ENCODE results near the gene ZNF568.

ZNF568 gene

DNA sequence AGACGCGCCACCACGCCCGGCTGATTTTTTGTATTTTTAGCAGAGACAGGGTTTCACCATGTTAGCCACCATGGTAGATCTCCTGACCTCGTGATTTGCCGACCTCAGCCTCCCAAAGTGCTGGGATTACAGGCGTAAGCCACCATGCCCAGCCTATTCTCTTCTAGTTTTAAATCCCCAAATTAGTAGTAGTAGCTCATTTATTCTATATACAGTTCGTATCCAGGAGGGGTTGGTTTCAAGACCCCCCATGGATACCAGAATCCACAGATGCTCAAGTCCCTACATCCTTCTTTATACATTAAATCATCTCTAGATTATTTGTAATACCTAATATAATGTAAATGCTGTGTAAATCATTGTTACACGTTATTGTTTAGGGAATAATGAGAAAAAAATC is 2.0 kb downstream of the ZNF568 start:
- no peaks in the 10 kb centered on the region for H3K27me3 ChIP-seq (ENCODE audit: insufficient read depth, low read length, poor library complexity, severe bottlenecking)
- no peaks in the 10 kb centered on the region for H3K79me2 ChIP-seq (ENCODE audit: insufficient read depth, low read length)
- H3K4me1 ChIP-seq (ENCODE audit: insufficient read depth, low read length, poor library complexity, severe bottlenecking) = peaks cover 13% of the 10 kb centered on the region
- H3K9ac ChIP-seq (ENCODE audit: low read depth, low read length, poor library complexity, severe bottlenecking) = no peak overlapping the region
- H2AFZ ChIP-seq (ENCODE audit: low read length) = no peak overlapping the region
- no peak overlapping the region for H3K4me2 ChIP-seq (ENCODE audit: low read depth, low read length, poor library complexity, severe bottlenecking)
- no peak overlapping the region for H3K4me3 ChIP-seq (ENCODE audit: low read length, poor library complexity, severe bottlenecking)
- no peaks in the 10 kb centered on the region for H4K20me1 ChIP-seq (ENCODE audit: insufficient read depth, low read length, poor library complexity, severe bottlenecking)
- no peaks in the 10 kb centered on the region for H3F3A ChIP-seq (ENCODE audit: low read depth)
- no peaks in the 10 kb centered on the region for H3K36me3 ChIP-seq (ENCODE audit: insufficient read depth, low read length)
- no peaks in the 10 kb centered on the region for H3K9me2 ChIP-seq (replicated peaks; ENCODE audit: low read depth, low read length)
- no peaks in the 10 kb centered on the region for H3K9me3 ChIP-seq (ENCODE audit: insufficient read depth, low read depth, low read length)
- TF ChIP-seq CTCF (conservative IDR thresholded peaks at IDR 0.05; ENCODE audit: low read length) (no peak), EZH2phosphoT487 (IDR thresholded peaks at IDR 0.05; ENCODE audit: borderline replicate concordance) (no peak)

DNA sequence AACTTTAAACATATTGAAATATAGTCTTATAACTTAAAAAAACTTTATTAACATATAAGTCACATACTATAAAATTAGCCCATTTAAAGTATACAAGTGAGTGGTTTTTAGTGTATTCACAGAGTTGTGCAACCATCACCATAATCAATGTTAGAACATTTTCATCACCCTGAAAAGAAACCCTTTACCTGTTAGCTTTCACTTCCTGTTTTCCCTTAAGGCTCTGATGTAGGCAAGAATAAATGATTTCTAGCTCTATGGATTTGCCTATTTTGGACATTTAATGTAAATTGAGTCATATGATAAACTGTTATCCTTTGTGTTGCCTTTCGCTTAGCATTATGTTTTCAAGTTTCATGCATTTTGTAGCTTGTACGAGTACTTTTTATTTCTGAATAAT is 15.6 kb downstream of the ZNF568 start:
- no peak overlapping the region for H3K4me2 ChIP-seq (ENCODE audit: low read depth, low read length, poor library complexity, severe bottlenecking)
- H3K9me3 ChIP-seq (ENCODE audit: insufficient read depth, low read depth, low read length) = no peaks in the 10 kb centered on the region
- TF ChIP-seq EZH2phosphoT487 (IDR thresholded peaks at IDR 0.05; ENCODE audit: borderline replicate concordance) (no peak), CTCF (conservative IDR thresholded peaks at IDR 0.05; ENCODE audit: low read length) (no peak)
- H3K27me3 ChIP-seq (ENCODE audit: insufficient read depth, low read length, poor library complexity, severe bottlenecking) = no peaks in the 10 kb centered on the region
- no peaks in the 10 kb centered on the region for H4K20me1 ChIP-seq (ENCODE audit: insufficient read depth, low read length, poor library complexity, severe bottlenecking)
- no peaks in the 10 kb centered on the region for H3F3A ChIP-seq (ENCODE audit: low read depth)
- no peak overlapping the region for H3K9ac ChIP-seq (ENCODE audit: low read depth, low read length, poor library complexity, severe bottlenecking)
- H3K79me2 ChIP-seq (ENCODE audit: insufficient read depth, low read length) = no peaks in the 10 kb centered on the region
- H3K36me3 ChIP-seq (ENCODE audit: insufficient read depth, low read length) = peaks cover 1% of the 10 kb centered on the region; the same call in 1 of the 2 replicates
- H3K4me3 ChIP-seq (ENCODE audit: low read length, poor library complexity, severe bottlenecking) = no peak overlapping the region
- H3K9me2 ChIP-seq (replicated peaks; ENCODE audit: low read depth, low read length) = no peaks in the 10 kb centered on the region
- no peak overlapping the region for H2AFZ ChIP-seq (ENCODE audit: low read length)
- no peaks in the 10 kb centered on the region for H3K4me1 ChIP-seq (ENCODE audit: insufficient read depth, low read length, poor library complexity, severe bottlenecking)

- Histone ChIP-seq H3K79me2 (ENCODE audit: insufficient read depth, low read length) (no peaks in the 10 kb centered on the region), H3K9me2 (replicated peaks; ENCODE audit: low read depth, low read length) (no peaks in the 10 kb centered on the region), H3K4me2 (ENCODE audit: low read depth, low read length, poor library complexity, severe bottlenecking) (no peak overlapping the region), H2AFZ (ENCODE audit: low read length) (no peak overlapping the region), H3K9ac (ENCODE audit: low read depth, low read length, poor library complexity, severe bottlenecking) (no peak overlapping the region), H3K27me3 (ENCODE audit: insufficient read depth, low read length, poor library complexity, severe bottlenecking) (no peaks in the 10 kb centered on the region), H3F3A (ENCODE audit: low read depth) (no peaks in the 10 kb centered on the region), H3K4me1 (ENCODE audit: insufficient read depth, low read length, poor library complexity, severe bottlenecking) (no peaks in the 10 kb centered on the region), H3K36me3 (ENCODE audit: insufficient read depth, low read length) (peaks cover 22% of the 10 kb centered on the region; the same call in 1 of the 2 replicates), H3K9me3 (ENCODE audit: insufficient read depth, low read depth, low read length) (no peaks in the 10 kb centered on the region), H3K4me3 (ENCODE audit: low read length, poor library complexity, severe bottlenecking) (no peak overlapping the region), H4K20me1 (ENCODE audit: insufficient read depth, low read length, poor library complexity, severe bottlenecking) (no peaks in the 10 kb centered on the region)
- TF ChIP-seq EZH2phosphoT487 (IDR thresholded peaks at IDR 0.05; ENCODE audit: borderline replicate concordance) (no peak), CTCF (conservative IDR thresholded peaks at IDR 0.05; ENCODE audit: low read length) (peak; percentile 55)
Observed at GRCh38 chr19:36939153-36939552, 23.0 kb downstream of the ZNF568 start.
